Measurements from ENCODE around the gene PDE6A. TPM values are rescaled to one million over a fixed set of nuclear protein-coding genes. Genes with fewer than 3 reads are reported as not detected.

PDE6A gene
- total RNA-seq, 2 experiments from 2014 or later = not detected

GRCh38 chr5:149857499-149857898 is 87.1 kb downstream of the PDE6A start:
- no peaks in the 10 kb centered on the region for H3K36me3 ChIP-seq (ENCODE audit: insufficient read depth, low read length)

GRCh38 chr5:149855366-149855765 is 89.2 kb downstream of the PDE6A start:
- BruUV-seq (replicated peaks) = no TSS peak

More at GRCh38 chr5:149857499-149857898, 87.1 kb downstream of the PDE6A start:
- CTCF ChIA-PET (ENCODE audit: unreplicated experiment) = no interaction called here
- Histone ChIP-seq H3K27ac (ENCODE audit: low read depth, low read length, poor library complexity, severe bottlenecking) (no peak overlapping the region), H3K79me2 (ENCODE audit: insufficient read depth, low read depth, low read length) (no peaks in the 10 kb centered on the region), H4K20me1 (ENCODE audit: insufficient read depth, low read length) (no peaks in the 10 kb centered on the region), H3K4me2 (ENCODE audit: low read length) (no peak overlapping the region), H3K4me3 (ENCODE audit: low read depth, low read length, poor library complexity, severe bottlenecking) (no peak overlapping the region), H3K9me2 (ENCODE audit: insufficient read depth, low read length) (no peaks in the 10 kb centered on the region), H3K9me3 (ENCODE audit: low read length) (no peaks in the 10 kb centered on the region), H2AFZ (ENCODE audit: low read length) (no peak overlapping the region), H3K4me1 (ENCODE audit: insufficient read depth, low read length, poor library complexity, severe bottlenecking) (peaks cover 26% of the 10 kb centered on the region)
- DNase-seq (ENCODE audit: low spot score) = no peak
- POLR2A ChIA-PET = interaction anchor here (0.6 kb wide), 2 partner anchors 55 to 57 kb away, joined by 3 read pairs; no protein-coding TSS in a partner anchor
- intact Hi-C loops (cut with micrococcal nuclease; ENCODE audit: unreplicated experiment) = no loop called here
- TF ChIP-seq CTCF (conservative IDR thresholded peaks at IDR 0.05; ENCODE audit: low read length) = no peak
- no peak for TF ChIP-seq EZH2phosphoT487 (IDR thresholded peaks at IDR 0.05; ENCODE audit: borderline replicate concordance, low read depth, low read length)
- BruUV-seq (replicated peaks) = no TSS peak

More at GRCh38 chr5:149855366-149855765, 89.2 kb downstream of the PDE6A start:
- no peaks in the 10 kb centered on the region for H3K9me2 ChIP-seq (ENCODE audit: insufficient read depth, low read length)
- CTCF ChIA-PET (ENCODE audit: unreplicated experiment) = no interaction called here
- TF ChIP-seq EZH2phosphoT487 (IDR thresholded peaks at IDR 0.05; ENCODE audit: borderline replicate concordance, low read depth, low read length) (no peak), CTCF (conservative IDR thresholded peaks at IDR 0.05; ENCODE audit: low read length) (no peak)
- H3K4me2 ChIP-seq (ENCODE audit: low read length) = no peak overlapping the region
- no peaks in the 10 kb centered on the region for H4K20me1 ChIP-seq (ENCODE audit: insufficient read depth, low read length)
- intact Hi-C loops (cut with micrococcal nuclease; ENCODE audit: unreplicated experiment) = no loop called here
- POLR2A ChIA-PET = no interaction called here
- H3K79me2 ChIP-seq (ENCODE audit: insufficient read depth, low read depth, low read length) = no peaks in the 10 kb centered on the region
- H3K36me3 ChIP-seq (ENCODE audit: insufficient read depth, low read length) = no peaks in the 10 kb centered on the region
- H3K4me1 ChIP-seq (ENCODE audit: insufficient read depth, low read length, poor library complexity, severe bottlenecking) = peaks cover 7% of the 10 kb centered on the region
- no peak overlapping the region for H2AFZ ChIP-seq (ENCODE audit: low read length)
- no peak overlapping the region for H3K27ac ChIP-seq (ENCODE audit: low read depth, low read length, poor library complexity, severe bottlenecking)
- H3K9me3 ChIP-seq (ENCODE audit: low read length) = no peaks in the 10 kb centered on the region
- DNase-seq (ENCODE audit: low spot score) = no peak
- H3K4me3 ChIP-seq (ENCODE audit: low read depth, low read length, poor library complexity, severe bottlenecking) = no peak overlapping the region

Data from OCI-LY7 (cell line).